CD14-positive monocyte (primary cell): ENCODE results near the gene MGAT4C. TPM values are rescaled to one million over a fixed set of nuclear protein-coding genes. Genes with fewer than 3 reads are reported as not detected.
"Not testable (repeated sequence)": the region's sequence is repeated elsewhere in the genome, so short reads cannot be mapped to it uniquely, and the experiment has no call there.

Experiments
- DNase-seq, 3 donors: peaks; one replicate each; pipeline ENCODE4 v3.0.0-alpha.2; 2011 to 2022
- H2AFZ ChIP-seq: 2 replicates; pipeline ENCODE4 v1.6.0; 2012; ENCODE audit warnings: mild to moderate bottlenecking, low read depth, low read length, inconsistent platforms; ENCODE audit not compliant: insufficient read depth, poor library complexity, severe bottlenecking
- H3K27ac ChIP-seq, 2 donors: 1 replicate in 1 of 2; 2 replicates in 1 of 2; pipeline ENCODE4 v1.5.1; 2012 to 2013; ENCODE audit warnings: low read length in 2 of 2, control low read depth in 1 of 2, inconsistent platforms in 1 of 2, low read depth in 1 of 2, mild to moderate bottlenecking in 1 of 2
- H3K27me3 ChIP-seq, 2 donors: one replicate each; pipeline versions ENCODE4 v1.6.0 to v1.6.1; 2011 to 2013; ENCODE audit warnings: low read length in 2 of 2; ENCODE audit not compliant: control insufficient read depth in 2 of 2, insufficient read depth in 2 of 2
- H3K36me3 ChIP-seq, 2 donors: replicated peaks in 1 of 2; 1 replicate in 1 of 2; 2 replicates in 1 of 2; pipeline versions ENCODE4 v1.5.1 to v1.6.1; 2012 to 2013; ENCODE audit warnings: low read length in 2 of 2, control low read depth in 1 of 2, inconsistent platforms in 1 of 2, mild to moderate bottlenecking in 1 of 2; ENCODE audit not compliant: insufficient read depth in 2 of 2, control insufficient read depth in 1 of 2
- H3K4me1 ChIP-seq, 2 donors: 1 replicate in 1 of 2; 2 replicates in 1 of 2; pipeline versions ENCODE4 v1.5.1 to v1.6.1; 2012 to 2013; ENCODE audit warnings: low read length in 2 of 2, control low read depth in 1 of 2, inconsistent platforms in 1 of 2, mild to moderate bottlenecking in 1 of 2, moderate library complexity in 1 of 2; ENCODE audit not compliant: insufficient read depth in 2 of 2, control insufficient read depth in 1 of 2
- H3K4me2 ChIP-seq: replicated peaks from 2 replicates; pipeline ENCODE3; 2012; ENCODE audit warnings: low read length, moderate library complexity, mild to moderate bottlenecking; ENCODE audit not compliant: poor library complexity, severe bottlenecking; ENCODE audit errors: extremely low read depth
- H3K4me3 ChIP-seq, 3 experiments: fragments of 200-600 bp in 1 of 3; sonication (generic) in 1 of 3; replicated peaks in 1 of 3; 1 replicate in 2 of 3; 2 replicates in 1 of 3; pipeline ENCODE4 v1.5.1; 2011 to 2013; ENCODE audit warnings: low read length in 3 of 3, mild to moderate bottlenecking in 3 of 3, control low read depth in 2 of 3, low read depth in 2 of 3, inconsistent platforms in 1 of 3, moderate library complexity in 1 of 3
- H3K79me2 ChIP-seq: 2 replicates; pipeline ENCODE4 v1.6.0; 2012; ENCODE audit warnings: mild to moderate bottlenecking, control low read depth, inconsistent platforms, low read length, moderate library complexity; ENCODE audit not compliant: insufficient read depth
- H3K9ac ChIP-seq: 2 replicates; pipeline ENCODE4 v1.6.0; 2017; ENCODE audit warnings: low read length, mild to moderate bottlenecking; ENCODE audit not compliant: insufficient read depth, poor library complexity, severe bottlenecking
- H3K9me3 ChIP-seq, 2 donors: replicated peaks in 1 of 2; 1 replicate in 1 of 2; 2 replicates in 1 of 2; pipeline versions ENCODE4 v1.5.1 to v1.6.1; 2012 to 2013; ENCODE audit warnings: low read length in 2 of 2, control low read depth in 1 of 2; ENCODE audit not compliant: control insufficient read depth in 1 of 2, insufficient read depth in 1 of 2
- H4K20me1 ChIP-seq: 2 replicates; pipeline ENCODE4 v1.6.0; 2012; ENCODE audit warnings: mild to moderate bottlenecking, low read length, control low read depth, moderate library complexity; ENCODE audit not compliant: insufficient read depth
- H3K27ac Mint-ChIP-seq, 7 donors: one replicate each; pipeline ENCODE4 v1.8.0; 2020; ENCODE audit warnings: mild to moderate bottlenecking in 7 of 7, mixed read lengths in 7 of 7, moderate library complexity in 6 of 7, inconsistent platforms in 2 of 7
- H3K27me3 Mint-ChIP-seq, 3 donors: one replicate each; pipeline ENCODE4 v1.8.0; 2021 to 2022; ENCODE audit warnings: low read depth in 3 of 3, mild to moderate bottlenecking in 3 of 3, mixed read lengths in 3 of 3, moderate library complexity in 3 of 3, inconsistent platforms in 1 of 3
- H3K36me3 Mint-ChIP-seq, 2 donors: one replicate each; pipeline ENCODE4 v1.8.0; 2020; ENCODE audit warnings: mixed read lengths in 2 of 2, inconsistent platforms in 1 of 2, mild to moderate bottlenecking in 1 of 2
- H3K4me1 Mint-ChIP-seq: one replicate; pipeline ENCODE4 v1.8.0; 2020; ENCODE audit warnings: mild to moderate bottlenecking, mixed read lengths
- H3K4me3 Mint-ChIP-seq, 2 donors: one replicate each; pipeline ENCODE4 v1.8.0; 2020; ENCODE audit warnings: mild to moderate bottlenecking in 2 of 2, mixed read lengths in 2 of 2, moderate library complexity in 1 of 2
- H3K9me3 Mint-ChIP-seq, 7 donors: one replicate each; pipeline ENCODE4 v1.8.0; 2020 to 2022; ENCODE audit warnings: mixed read lengths in 7 of 7, mild to moderate bottlenecking in 6 of 7, moderate library complexity in 6 of 7, inconsistent platforms in 2 of 7
- CTCF ChIP-seq: fragments of 200-600 bp; IDR thresholded peaks from one replicate; pipeline ENCODE4 v1.8.0; 2022; ENCODE audit warnings: antibody characterized with exemption, mild to moderate bottlenecking
- WGBS: methylation state at CpG from one replicate; pipeline ENCODE4 v1.1.5; 2013; ENCODE audit warnings: missing lambda C conversion rate; ENCODE audit not compliant: insufficient coverage; 5-methylcytosine and 5-hydroxymethylcytosine counted together
- intact Hi-C, 2 donors: fragments of 100-400 bp; cut with micrococcal nuclease; formaldehyde crosslinking; loops; one replicate each; pipeline versions ENCODE4 v1.15.0 to v1.15.1; 2023
- polyA plus RNA-seq, 3 donors: library from polyadenylated mRNA; depleted of rRNA in 1 of 3; unstranded in 2 of 3; stranded (reverse) in 1 of 3; fragments of 300-500 nt in 2 of 3; fragments of >200 nt in 1 of 3; fragmentation: Illumina TruSeq in 2 of 3; gene quantifications; 1 replicate in 2 of 3; 2 replicates in 1 of 3; pipeline ENCODE4 v1.2.3, GENCODE V29; 2012 to 2021

Gene MGAT4C
- polyA plus RNA-seq, 3 donors: not detected

GRCh38 chr12:86134561-86134960, 121.6 kb downstream of the MGAT4C start:
- no peak for TF ChIP-seq CTCF
- WGBS: no CpG with 5 or more reads among the region's 3 CpGs
- no peaks in the 10 kb centered on the region for H3K36me3 Mint-ChIP-seq

GRCh38 chr12:86126900-86127299, 129.3 kb downstream of the MGAT4C start:
- H3K9ac ChIP-seq, H3K4me1 ChIP-seq, intact Hi-C loops, H3K9me3 ChIP-seq, H3K9me3 Mint-ChIP-seq, H3K27ac Mint-ChIP-seq, H3K36me3 ChIP-seq, H3K79me2 ChIP-seq, H3K4me3 Mint-ChIP-seq, H2AFZ ChIP-seq, H3K4me2 ChIP-seq, H3K27ac ChIP-seq, H3K4me3 ChIP-seq, H3K27me3 Mint-ChIP-seq, H3K36me3 Mint-ChIP-seq, H3K27me3 ChIP-seq, H4K20me1 ChIP-seq, H3K4me1 Mint-ChIP-seq, DNase-seq: not testable (repeated sequence)
- 100% methylated on average over 1 of the region's 3 CpGs for WGBS

More at GRCh38 chr12:86134561-86134960, 121.6 kb downstream of the MGAT4C start:
- H3K27me3 Mint-ChIP-seq: peaks cover 0 to 1% (median 0%) of the 10 kb centered on the region in 3 donors
- H3K4me3 ChIP-seq: no peak overlapping the region
- no peaks in the 10 kb centered on the region for H3K4me1 ChIP-seq
- no peaks in the 10 kb centered on the region for H3K79me2 ChIP-seq
- peaks cover 0 to 2% (median 0%) of the 10 kb centered on the region in 7 donors for H3K9me3 Mint-ChIP-seq
- H3K27me3 ChIP-seq: no peaks in the 10 kb centered on the region
- no peak overlapping the region for H3K27ac ChIP-seq
- no peaks in the 10 kb centered on the region for H3K36me3 ChIP-seq
- H4K20me1 ChIP-seq: no peaks in the 10 kb centered on the region
- no peak for DNase-seq
- intact Hi-C loops: no loop called here
- H3K4me3 Mint-ChIP-seq: no peak overlapping the region
- no peak overlapping the region for H2AFZ ChIP-seq
- H3K4me1 Mint-ChIP-seq: no peaks in the 10 kb centered on the region
- H3K4me2 ChIP-seq: no peak overlapping the region
- no peaks in the 10 kb centered on the region for H3K9me3 ChIP-seq
- H3K9ac ChIP-seq: no peak overlapping the region
- H3K27ac Mint-ChIP-seq: no peak overlapping the region
